22Rv1 (cell line): ENCODE measurements around the gene IL17A.

Source experiments
- H3K27ac ChIP-seq: fragments of 450-650 bp; 2 replicates; pipeline ENCODE4 v1.5.1; 2017
- ZFX ChIP-seq: fragments of 450-650 bp; IDR thresholded peaks from 2 replicates; pipeline ENCODE4 v1.6.1; 2017; ENCODE audit warnings: antibody characterized with exemption, borderline replicate concordance
- TF ChIP-seq, protein P1 (sequence below): fragments of 450-650 bp; IDR thresholded peaks from 2 replicates; pipeline ENCODE4 v1.5.1; 2017; ENCODE audit warnings: mild to moderate bottlenecking

IL17A gene

DNA sequence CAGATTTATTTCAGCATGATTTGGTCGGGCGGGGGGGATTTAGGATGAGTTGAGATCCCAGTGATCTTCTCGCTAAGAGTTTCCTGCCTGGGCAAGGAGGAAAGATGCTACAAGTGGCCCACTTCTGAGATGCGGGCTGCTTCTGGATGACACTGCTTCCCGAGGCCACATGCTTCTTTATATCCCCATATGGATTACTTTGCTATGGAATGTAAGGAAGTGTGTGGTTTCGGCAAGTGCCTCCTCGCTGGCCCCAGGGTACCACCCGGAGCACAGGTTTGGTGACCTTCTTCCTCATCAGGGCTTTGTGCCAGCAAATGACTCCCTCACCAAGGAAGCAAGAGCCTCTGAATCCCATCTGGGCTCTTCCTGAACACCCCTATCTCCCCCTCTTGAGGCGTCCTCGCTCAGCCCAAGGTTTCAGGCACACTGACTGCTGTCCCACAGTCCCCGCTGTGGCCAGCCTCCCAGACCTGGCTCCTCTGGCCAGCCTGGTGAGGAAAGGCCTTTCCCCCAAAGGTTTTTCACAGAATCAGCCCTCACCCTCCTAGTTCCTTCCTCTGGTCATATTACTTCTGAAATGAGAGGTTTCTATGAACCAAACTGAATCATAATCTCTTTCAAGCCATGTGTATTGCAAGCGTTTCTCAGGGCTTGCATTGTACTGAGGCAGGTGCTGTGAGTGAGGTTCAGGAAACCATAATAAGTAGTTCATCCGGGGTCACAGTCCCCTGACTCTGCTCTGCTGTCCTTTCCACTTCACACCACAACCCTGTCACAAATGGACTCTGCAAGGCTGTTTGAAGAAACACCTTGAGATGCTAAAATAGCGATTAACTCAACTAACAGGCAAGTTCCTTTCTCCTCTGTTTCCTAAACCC lies 41.7 kb upstream of the IL17A start:
- TF ChIP-seq, protein P1, sequence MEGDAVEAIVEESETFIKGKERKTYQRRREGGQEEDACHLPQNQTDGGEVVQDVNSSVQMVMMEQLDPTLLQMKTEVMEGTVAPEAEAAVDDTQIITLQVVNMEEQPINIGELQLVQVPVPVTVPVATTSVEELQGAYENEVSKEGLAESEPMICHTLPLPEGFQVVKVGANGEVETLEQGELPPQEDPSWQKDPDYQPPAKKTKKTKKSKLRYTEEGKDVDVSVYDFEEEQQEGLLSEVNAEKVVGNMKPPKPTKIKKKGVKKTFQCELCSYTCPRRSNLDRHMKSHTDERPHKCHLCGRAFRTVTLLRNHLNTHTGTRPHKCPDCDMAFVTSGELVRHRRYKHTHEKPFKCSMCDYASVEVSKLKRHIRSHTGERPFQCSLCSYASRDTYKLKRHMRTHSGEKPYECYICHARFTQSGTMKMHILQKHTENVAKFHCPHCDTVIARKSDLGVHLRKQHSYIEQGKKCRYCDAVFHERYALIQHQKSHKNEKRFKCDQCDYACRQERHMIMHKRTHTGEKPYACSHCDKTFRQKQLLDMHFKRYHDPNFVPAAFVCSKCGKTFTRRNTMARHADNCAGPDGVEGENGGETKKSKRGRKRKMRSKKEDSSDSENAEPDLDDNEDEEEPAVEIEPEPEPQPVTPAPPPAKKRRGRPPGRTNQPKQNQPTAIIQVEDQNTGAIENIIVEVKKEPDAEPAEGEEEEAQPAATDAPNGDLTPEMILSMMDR, result no peak
- no peak for TF ChIP-seq ZFX
- H3K27ac ChIP-seq, result no peak overlapping the region

DNA sequence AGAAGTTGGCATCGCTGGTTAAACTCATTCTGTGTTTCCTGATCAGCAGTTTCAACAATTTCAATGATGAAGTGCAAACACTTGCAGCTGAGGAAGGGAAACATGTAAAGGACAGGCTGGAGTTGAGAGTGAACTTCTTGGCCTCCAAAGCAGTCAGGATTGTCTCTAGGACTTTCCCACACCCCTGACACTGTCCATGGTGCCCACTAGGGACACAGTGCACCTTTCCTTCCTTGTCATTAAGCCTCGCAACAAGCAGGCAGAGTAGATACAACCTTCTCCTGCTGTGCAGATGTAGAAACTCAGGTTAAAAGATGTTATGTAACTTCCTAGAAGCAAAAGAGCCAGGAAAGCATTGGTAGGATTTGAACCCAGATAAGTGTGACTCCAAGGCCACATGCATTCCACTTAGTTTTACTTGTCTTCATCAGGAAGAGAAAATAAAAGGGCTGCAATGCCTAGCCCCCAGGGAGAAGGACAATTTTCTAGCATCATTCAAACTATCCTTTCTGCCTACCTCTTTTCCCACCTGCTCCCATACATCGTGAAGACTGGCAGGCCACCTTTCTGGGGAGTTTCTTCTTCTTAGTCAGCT lies 39.2 kb upstream of the IL17A start:
- no peak overlapping the region for H3K27ac ChIP-seq
- TF ChIP-seq, protein P1, result no peak
- no peak for TF ChIP-seq ZFX

DNA sequence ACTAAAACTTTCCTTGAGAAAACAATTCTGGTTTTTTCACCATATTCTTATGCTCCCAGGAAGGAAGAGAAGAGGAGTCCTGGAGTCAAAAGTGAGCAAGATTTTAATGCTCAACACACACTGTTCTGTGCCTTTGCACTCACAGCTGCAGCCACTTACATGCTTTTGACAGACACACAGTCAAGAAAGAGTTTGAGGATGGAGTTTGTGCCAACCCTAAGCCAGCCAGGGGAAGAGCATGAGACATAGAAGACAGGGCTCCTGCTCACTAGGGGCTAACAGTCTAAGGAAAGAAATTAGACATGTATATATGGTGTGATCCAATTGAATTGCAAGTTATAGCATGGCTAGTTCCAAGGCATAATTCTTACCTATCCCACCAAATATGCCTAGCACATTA lies 37.1 kb upstream of the IL17A start:
- no peak overlapping the region for H3K27ac ChIP-seq
- no peak for TF ChIP-seq ZFX
- TF ChIP-seq, protein P1, result no peak

DNA sequence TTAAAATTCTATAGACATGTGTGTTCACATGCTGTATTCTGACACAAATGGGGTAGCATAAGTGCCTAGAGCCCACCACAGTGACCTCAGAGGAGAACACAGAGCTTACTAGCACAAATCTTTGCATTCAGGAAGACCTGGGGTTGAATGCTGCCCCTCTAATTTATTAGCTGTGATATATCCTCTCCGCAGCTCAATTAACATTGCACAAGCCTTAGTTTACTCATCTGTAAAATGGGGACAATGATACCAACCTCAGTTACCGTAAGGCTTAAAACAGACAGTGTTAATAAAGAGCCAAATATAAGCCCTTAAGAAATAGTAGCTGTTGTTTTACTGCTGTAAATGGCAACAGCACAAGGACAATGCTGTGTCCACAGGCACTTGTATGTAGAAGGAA lies 36.2 kb upstream of the IL17A start:
- TF ChIP-seq ZFX, result no peak
- TF ChIP-seq, protein P1, result no peak
- no peak overlapping the region for H3K27ac ChIP-seq

DNA sequence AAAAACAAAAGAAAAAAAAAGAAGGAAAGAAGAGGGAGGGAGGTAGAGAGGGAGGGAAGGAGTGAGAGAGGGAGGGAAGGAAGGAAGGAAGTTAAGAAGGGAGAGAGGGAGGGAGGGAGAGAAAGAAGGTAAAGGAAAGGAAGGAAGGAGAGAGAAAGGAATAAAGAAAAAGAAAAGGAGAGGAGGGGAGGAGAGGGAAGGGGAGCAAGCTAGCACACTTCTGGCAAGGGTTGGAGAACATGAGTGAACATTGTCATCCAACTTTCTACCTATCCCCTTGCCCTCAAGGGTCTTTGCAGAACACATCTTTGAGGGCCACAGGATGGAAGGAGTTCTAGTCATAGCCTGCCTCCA lies 34.1 kb upstream of the IL17A start:
- H3K27ac ChIP-seq, result no peak overlapping the region
- no peak for TF ChIP-seq ZFX
- TF ChIP-seq, protein P1, result no peak

DNA sequence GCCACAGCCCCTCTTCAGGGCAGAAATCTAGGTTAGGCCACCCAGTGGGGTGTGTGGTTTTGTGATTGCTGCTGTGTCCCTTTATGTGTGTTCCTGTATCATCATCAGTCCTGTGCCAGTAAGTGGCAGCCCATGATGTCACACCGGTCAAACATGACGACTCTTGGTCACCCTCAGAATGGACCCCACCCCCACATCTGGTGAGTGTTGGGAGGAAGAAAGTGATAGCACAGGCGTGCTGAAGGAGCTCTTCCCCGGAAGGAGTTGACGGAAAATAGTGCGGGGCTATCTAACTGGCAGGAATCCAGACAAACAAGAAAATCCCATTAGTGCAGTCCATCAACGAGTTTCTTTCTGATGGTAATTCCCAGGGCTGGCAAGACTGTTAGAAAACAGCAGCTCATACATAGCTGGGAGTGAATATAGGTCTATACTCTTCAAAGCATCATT lies 33.4 kb upstream of the IL17A start:
- no peak overlapping the region for H3K27ac ChIP-seq
- TF ChIP-seq, protein P1, result no peak
- TF ChIP-seq ZFX, result no peak

DNA sequence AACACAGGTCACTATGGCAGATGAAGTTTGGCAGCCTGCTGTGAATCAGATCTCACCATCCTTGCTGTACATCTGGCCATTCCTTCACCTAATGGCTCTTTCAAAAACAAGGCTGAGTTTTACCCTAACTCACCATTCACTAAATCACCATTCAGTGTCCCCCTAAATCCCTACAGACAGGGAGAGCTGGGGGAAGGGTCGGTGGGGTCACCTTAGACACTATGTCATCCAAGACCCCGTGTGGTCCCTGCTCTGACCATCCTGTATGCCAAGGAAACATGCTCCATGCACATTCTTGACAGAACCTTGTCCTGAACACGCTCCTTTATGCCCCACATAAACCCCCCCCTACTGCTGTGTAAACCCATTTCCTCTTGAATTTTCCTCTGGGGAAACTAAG lies 31.8 kb upstream of the IL17A start:
- no peak overlapping the region for H3K27ac ChIP-seq
- no peak for TF ChIP-seq ZFX
- TF ChIP-seq, protein P1, result no peak
